ENCODE results near the gene NBPF4. TPM values are rescaled to one million over a fixed set of nuclear protein-coding genes. Genes with fewer than 3 reads are reported as not detected.

Gene NBPF4
- total RNA-seq, 1 donor from 2014 or later: not detected

DNA sequence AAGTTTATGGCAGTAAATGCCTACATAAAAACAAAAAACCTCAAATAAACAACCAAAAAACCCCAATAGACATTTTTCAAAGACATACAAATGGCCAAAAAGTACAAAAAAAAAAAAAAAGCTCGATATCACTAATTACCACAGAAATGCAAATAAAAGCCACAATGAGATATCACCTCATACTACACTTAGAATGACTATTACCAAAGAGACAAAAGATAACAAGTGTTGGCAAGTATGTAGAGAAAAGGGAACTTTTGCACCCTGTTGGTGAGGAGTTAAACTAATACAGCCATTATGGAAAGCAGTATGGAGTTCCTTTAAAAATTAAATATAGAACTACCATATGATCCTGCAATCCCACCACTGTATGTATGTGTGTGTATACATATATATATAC lies 64.9 kb downstream of the NBPF4 start:
- H3K4me3 ChIP-seq: no peak overlapping the region
- H3K9me3 ChIP-seq: peaks cover 9% of the 10 kb centered on the region
- TF ChIP-seq, protein P1, sequence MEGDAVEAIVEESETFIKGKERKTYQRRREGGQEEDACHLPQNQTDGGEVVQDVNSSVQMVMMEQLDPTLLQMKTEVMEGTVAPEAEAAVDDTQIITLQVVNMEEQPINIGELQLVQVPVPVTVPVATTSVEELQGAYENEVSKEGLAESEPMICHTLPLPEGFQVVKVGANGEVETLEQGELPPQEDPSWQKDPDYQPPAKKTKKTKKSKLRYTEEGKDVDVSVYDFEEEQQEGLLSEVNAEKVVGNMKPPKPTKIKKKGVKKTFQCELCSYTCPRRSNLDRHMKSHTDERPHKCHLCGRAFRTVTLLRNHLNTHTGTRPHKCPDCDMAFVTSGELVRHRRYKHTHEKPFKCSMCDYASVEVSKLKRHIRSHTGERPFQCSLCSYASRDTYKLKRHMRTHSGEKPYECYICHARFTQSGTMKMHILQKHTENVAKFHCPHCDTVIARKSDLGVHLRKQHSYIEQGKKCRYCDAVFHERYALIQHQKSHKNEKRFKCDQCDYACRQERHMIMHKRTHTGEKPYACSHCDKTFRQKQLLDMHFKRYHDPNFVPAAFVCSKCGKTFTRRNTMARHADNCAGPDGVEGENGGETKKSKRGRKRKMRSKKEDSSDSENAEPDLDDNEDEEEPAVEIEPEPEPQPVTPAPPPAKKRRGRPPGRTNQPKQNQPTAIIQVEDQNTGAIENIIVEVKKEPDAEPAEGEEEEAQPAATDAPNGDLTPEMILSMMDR (IDR thresholded peaks at IDR 0.05): no peak
- DNase-seq (no peak), ATAC-seq (no peak)
- peaks cover 81% of the 10 kb centered on the region for H3K36me3 ChIP-seq
- no peaks in the 10 kb centered on the region for H3K27me3 ChIP-seq (ENCODE audit: low read depth)
- H3K27ac ChIP-seq: no peak overlapping the region
- intact Hi-C loops (cut with DNase I): no loop called here
- peaks cover 15% of the 10 kb centered on the region for H3K4me1 ChIP-seq

Other genes starting within 250 kb of the NBPF4 start
- gene SLC25A24, start 43.7 kb downstream of the NBPF4 start, total RNA-seq: 49.5 TPM
- not detected for gene NBPF6, start 206.3 kb upstream of the NBPF4 start, total RNA-seq